A172 (cell line): ENCODE data around the gene ATP5F1D. TPM values are rescaled to one million over a fixed set of nuclear protein-coding genes. Genes with fewer than 3 reads are reported as not detected.

Experiments used
- DNase-seq: peaks from one replicate; pipeline ENCODE4 v3.0.0-alpha.2; 2015; ENCODE audit warnings: low spot score
- total RNA-seq: library from RNA; depleted of rRNA; stranded (reverse); fragments of >200 nt; shearing (Covaris generic); gene quantifications from 2 replicates; pipeline ENCODE4 v1.2.3, GENCODE V29; 2014

ATP5F1D gene
- total RNA-seq, 1 experiment from 2014 or later: 78.9 TPM

- DNase-seq: no peak
Observed at GRCh38 chr19:1280636-1281568, 39.4 kb downstream of the ATP5F1D start.

- no peak for DNase-seq
Observed at GRCh38 chr19:1281569-1282287, 40.2 kb downstream of the ATP5F1D start.

DNA sequence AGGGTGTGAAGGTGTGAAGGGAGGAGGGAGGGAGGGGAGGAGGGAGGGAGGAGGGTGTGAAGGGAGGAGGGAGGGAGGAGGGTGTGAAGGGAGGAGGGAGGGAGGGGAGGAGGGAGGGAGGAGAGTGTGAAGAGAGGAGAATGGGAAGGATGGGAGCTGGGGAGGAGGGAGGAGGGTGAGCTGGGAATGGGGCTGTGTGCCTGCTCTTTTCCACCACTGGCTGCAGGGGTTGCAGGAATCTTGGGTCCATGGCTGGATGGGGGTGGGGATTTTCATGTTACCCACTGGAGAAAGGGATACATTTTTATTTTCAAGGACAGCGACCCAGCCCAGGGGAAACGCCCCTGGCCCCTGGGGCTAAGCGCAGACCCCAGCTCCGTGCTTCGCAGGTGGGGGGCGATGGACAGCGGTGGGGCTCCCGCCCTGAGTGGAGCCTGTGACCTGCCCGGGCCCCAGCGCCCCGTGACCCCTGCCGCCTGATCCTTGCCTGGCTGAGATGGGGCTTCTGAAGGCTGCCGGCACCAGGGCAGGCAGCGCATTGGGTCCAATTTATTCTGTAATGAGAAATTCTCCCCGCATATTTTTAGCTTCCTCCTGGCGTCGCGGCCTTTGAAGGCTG is 41.1 kb downstream of the ATP5F1D start:
- DNase-seq: no peak

DNA sequence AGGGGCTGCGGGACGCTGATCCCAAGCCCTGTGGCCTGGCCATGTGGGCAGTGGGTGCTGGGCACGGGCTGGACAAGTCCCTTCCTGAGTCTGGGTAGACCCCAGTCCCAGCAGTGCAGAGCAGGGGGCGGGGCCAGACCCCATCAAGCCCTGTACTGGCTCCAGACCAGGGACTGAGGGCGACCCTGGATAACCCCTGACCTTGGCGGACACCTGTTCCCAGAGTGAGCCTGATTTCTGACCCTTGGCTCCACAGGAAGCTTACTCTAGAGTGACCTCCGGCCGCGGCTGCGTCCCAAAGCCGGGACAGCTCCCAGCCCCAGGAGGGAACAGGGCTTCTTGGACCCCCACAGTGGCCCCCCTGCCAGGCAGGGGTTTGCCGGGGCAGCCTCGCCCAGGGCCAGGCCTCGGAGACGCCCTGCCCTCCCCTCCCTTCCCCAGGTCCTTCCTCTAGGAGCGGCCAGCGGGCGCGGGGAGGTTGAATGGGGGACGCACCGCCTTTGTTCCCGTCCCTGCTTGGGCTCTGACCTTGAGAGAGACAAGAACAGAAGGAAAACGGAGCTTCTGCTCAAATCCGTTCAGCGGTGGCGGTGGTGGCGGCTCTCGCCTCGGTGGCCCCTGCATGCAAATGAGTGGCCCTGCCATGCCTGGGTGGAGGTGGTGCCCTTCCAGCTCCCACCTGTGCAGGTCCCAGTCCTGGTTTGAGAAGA is 41.8 kb downstream of the ATP5F1D start:
- no peak for DNase-seq

DNA sequence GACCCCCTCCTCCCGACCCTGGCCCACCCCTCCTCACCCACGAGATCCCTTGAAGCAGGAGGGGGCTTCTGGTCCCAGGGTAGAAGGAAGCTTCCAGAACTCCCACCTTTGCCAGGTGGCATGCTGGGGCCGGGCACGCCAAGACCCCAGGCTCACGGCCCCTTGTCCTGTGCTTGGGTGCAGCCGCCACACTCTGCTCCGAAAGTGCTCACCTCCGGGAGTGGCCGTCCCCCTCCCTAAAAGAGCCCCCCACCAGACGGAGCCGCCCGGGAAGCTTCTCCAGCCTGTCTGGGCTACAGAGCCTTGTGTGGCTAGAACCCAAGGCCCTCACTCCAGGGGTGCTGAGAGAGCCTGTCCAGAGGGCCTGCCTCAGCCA is 42.4 kb downstream of the ATP5F1D start:
- no peak for DNase-seq

- no peak for DNase-seq
Observed at GRCh38 chr19:1284293-1284978, 42.9 kb downstream of the ATP5F1D start.

GRCh38 chr19:1284979-1285736 is 43.6 kb downstream of the ATP5F1D start:
- no peak for DNase-seq

DNA sequence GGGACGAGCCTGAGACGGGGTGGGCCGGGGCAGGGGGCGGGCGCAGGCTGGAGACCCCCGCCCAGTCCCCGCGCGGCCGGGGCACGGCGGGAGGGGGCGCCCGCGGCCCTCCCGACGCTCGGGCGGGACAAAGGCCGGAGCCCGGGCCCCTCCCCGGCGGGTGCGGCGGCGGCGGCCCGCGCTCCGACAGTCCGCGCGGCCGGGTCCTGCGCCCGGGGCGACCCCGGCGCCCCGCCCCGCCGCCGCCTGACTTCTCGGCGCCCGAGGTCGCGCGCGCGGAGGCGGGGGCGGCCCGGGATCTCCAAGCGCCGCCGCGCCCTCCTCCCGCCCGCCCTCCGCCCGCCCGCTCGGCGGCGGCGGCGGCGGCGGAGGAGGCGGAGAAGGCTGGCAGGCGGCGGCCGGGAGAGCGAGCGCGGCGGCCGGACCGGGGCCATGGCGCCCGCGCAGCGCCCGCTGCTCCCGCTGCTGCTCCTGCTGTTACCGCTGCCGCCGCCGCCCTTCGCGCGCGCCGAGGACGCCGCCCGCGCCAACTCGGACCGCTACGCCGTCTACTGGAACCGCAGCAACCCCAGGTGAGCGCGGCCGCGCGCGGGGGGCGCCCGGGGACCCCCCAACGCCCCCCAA is 44.3 kb downstream of the ATP5F1D start, which contains the start of gene EFNA2:
TSS of gene EFNA2 (plus strand) at position 137 of the 624 bp plus-strand sequence. CDS start at position 433, 296 bp downstream.
- no peak for DNase-seq

GRCh38 chr19:1286487-1287353 is 45.2 kb downstream of the ATP5F1D start:
- DNase-seq: no peak

- DNase-seq: no peak
Observed at GRCh38 chr19:1287354-1288225, 46.0 kb downstream of the ATP5F1D start.

DNA sequence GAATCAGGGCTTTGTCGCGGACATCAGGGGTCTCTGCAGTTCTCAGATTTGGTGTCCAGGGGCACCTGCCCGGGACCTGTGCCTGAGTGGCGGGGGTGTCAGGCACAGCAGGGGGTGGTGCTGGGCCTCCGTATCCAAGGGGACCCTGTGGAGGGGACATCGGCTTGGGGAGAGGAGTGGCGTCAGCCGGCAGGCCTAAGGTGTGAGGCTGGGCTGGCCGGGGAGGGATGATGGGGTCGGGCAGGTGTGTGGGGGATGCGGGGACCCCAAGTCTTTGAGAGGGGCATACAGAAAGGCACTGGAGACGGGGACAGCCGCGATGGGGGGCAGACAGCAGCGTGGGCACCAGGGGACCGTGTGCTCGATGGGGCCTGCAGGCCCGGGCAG is 46.7 kb downstream of the ATP5F1D start:
- DNase-seq: no peak

GRCh38 chr19:1288833-1289685 is 47.5 kb downstream of the ATP5F1D start:
- DNase-seq: no peak

- no peak for DNase-seq
Observed at GRCh38 chr19:1289686-1290025, 48.1 kb downstream of the ATP5F1D start.

DNA sequence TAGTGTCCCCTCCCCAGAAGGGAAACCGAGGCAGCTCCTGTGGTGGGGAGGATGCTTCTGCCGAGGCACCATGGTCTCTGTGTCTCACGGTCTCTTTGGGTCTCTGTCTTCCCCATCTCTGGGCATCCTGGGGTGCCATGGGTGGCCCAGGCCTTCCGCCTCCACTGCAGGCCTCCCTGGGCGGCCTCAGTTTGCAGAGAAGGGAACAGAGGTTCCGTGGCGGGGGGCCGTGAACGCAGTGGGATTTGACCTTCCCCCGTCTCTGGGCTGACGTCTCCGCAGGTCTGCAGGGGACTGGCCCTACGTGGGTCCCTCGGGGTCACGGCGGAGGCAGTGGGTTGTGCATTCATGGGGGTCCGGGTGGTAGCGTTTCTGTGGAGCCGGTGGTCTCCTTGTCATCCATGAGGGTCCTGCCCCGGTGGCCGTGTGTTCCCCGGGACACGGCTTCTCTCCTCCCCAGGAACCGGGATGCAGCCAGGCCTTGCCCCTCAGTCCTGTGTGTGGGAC is 48.7 kb downstream of the ATP5F1D start:
- no peak for DNase-seq

DNA sequence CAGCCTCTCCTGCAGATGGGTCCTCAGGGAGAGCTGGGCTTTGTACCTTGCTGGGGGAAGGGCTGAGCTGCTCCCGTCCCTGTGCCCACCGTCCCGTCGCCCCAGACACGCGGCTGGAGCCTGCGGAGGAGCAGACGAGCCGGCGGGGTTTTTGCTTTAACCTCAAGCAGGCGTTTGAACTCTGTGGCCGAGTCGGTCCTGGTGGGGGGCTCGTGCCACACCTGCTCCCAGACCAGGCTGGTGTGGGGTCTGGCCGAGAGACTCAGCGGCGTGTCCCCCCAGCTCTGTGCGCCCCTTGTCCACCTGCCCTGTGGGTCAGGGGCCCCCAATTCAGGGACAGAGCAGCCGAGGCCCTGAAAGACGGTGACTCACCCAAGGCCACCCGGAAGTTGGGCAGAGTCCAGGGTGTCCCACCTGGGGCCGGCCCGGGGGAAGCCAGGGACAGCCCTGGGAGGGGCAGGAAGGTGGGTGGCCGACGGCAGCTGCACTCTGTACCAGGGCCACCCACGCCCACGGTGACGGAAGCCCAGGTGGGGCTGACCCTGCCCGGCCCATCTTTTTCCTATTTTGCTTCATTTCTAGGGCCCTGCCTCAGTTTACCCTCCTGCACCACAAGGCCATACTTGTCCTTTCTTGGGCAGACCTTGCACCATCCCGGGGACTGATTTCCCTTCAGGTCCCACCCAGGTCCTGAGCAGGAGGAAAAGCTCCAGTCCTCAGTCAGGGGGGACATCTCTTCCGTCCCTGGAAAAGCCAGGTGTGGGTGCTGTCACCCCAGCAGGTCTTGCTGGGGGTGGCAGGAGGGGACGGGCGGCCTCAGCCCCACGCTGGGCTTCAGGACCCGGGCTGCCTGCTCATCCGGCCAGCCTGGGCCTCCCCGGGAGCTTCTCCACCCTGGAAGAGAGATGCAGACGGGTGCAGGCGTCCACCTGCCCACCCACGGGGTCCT is 49.4 kb downstream of the ATP5F1D start:
- no peak for DNase-seq
